Measurements from ENCODE around the gene TIPARP. TPM values are rescaled to one million over a fixed set of nuclear protein-coding genes. Genes with fewer than 3 reads are reported as not detected.

The TIPARP gene
- total and polyA plus RNA-seq, 2 donors (not counting 1 experiment from before 2014, with no cell fraction given), result 11.2 to 42.5 TPM

GRCh38 chr3:156741935-156742334, 67.5 kb downstream of the TIPARP start:
- no peaks in the 10 kb centered on the region for H3K27me3 Mint-ChIP-seq
- Histone ChIP-seq H3K79me2 (ENCODE audit: control insufficient read depth, insufficient read depth, low read length) (no peaks in the 10 kb centered on the region), H3K9me3 (ENCODE audit: control extremely low read depth in 1 of 3, control insufficient read depth in 2 of 3, insufficient read depth in 1 of 3, low read length in 2 of 3) (peaks cover 0 to 8% (median 0%) of the 10 kb centered on the region in 3 donors), H3K9ac (ENCODE audit: low read length) (no peak overlapping the region), H3K4me1 (ENCODE audit: control insufficient read depth in 2 of 2, insufficient read depth in 2 of 2, low read length in 2 of 2) (no peaks in the 10 kb centered on the region), H3K36me3 (replicated peaks in 1 of 2; ENCODE audit: control extremely low read depth in 1 of 2, control insufficient read depth in 1 of 2, extremely low read depth in 1 of 2, insufficient read depth in 2 of 2, low read length in 1 of 2) (no peaks in the 10 kb centered on the region), H3K4me2 (replicated peaks; ENCODE audit: low read depth, low read length, poor library complexity, severe bottlenecking) (no peak overlapping the region), H3K4me3 (ENCODE audit: control extremely low read depth in 1 of 5, extremely low read depth in 1 of 5, insufficient read depth in 1 of 5, low read depth in 2 of 5, low read length in 4 of 5) (no peak overlapping the region), H4K20me1 (ENCODE audit: control insufficient read depth, insufficient read depth, low read length, poor library complexity, severe bottlenecking) (no peaks in the 10 kb centered on the region), H3K27me3 (replicated peaks in 1 of 4; ENCODE audit: control extremely low read depth in 1 of 4, control insufficient read depth in 3 of 4, insufficient read depth in 4 of 4, low read length in 3 of 4) (no peaks in the 10 kb centered on the region), H3K27ac (ENCODE audit: low read length in 2 of 2) (no peak overlapping the region), H2AFZ (ENCODE audit: insufficient read depth, low read depth, low read length, poor library complexity, severe bottlenecking) (no peak overlapping the region)
- no peak overlapping the region for H3K27ac Mint-ChIP-seq
- no peak overlapping the region for H3K4me3 Mint-ChIP-seq
- ChIA-PET POLR2A (no interaction called here), CTCF (no interaction called here)
- WGBS (ENCODE audit: insufficient coverage), result no CpG with 5 or more reads among the region's 2 CpGs
- DNase-seq (no peak), ATAC-seq (ENCODE audit: low read depth) (no peak)
- H3K4me1 Mint-ChIP-seq, result no peaks in the 10 kb centered on the region
- peaks cover 5% of the 10 kb centered on the region for H3K9me3 Mint-ChIP-seq (ENCODE audit: insufficient read depth)
- intact Hi-C loops (cut with micrococcal nuclease), result no loop called here
- TF ChIP-seq, protein P1, sequence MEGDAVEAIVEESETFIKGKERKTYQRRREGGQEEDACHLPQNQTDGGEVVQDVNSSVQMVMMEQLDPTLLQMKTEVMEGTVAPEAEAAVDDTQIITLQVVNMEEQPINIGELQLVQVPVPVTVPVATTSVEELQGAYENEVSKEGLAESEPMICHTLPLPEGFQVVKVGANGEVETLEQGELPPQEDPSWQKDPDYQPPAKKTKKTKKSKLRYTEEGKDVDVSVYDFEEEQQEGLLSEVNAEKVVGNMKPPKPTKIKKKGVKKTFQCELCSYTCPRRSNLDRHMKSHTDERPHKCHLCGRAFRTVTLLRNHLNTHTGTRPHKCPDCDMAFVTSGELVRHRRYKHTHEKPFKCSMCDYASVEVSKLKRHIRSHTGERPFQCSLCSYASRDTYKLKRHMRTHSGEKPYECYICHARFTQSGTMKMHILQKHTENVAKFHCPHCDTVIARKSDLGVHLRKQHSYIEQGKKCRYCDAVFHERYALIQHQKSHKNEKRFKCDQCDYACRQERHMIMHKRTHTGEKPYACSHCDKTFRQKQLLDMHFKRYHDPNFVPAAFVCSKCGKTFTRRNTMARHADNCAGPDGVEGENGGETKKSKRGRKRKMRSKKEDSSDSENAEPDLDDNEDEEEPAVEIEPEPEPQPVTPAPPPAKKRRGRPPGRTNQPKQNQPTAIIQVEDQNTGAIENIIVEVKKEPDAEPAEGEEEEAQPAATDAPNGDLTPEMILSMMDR (IDR thresholded peaks at IDR 0.05), result no peak
- no peak for TF ChIP-seq EZH2 (IDR thresholded peaks at IDR 0.05; ENCODE audit: borderline replicate concordance, insufficient read depth, low read depth, low read length, poor library complexity, severe bottlenecking)

- POLR2A ChIA-PET, result no interaction called here
- Histone ChIP-seq H4K20me1 (ENCODE audit: control insufficient read depth, insufficient read depth, low read length, poor library complexity, severe bottlenecking) (no peaks in the 10 kb centered on the region), H3K4me1 (ENCODE audit: control insufficient read depth in 2 of 2, insufficient read depth in 2 of 2, low read length in 2 of 2) (no peaks in the 10 kb centered on the region), H3K9ac (ENCODE audit: low read length) (no peak overlapping the region), H3K27ac (ENCODE audit: low read length in 2 of 2) (no peak overlapping the region), H3K79me2 (ENCODE audit: control insufficient read depth, insufficient read depth, low read length) (no peaks in the 10 kb centered on the region), H3K9me3 (ENCODE audit: control extremely low read depth in 1 of 3, control insufficient read depth in 2 of 3, insufficient read depth in 1 of 3, low read length in 2 of 3) (peaks cover 0 to 10% (median 0%) of the 10 kb centered on the region in 3 donors), H2AFZ (ENCODE audit: insufficient read depth, low read depth, low read length, poor library complexity, severe bottlenecking) (no peak overlapping the region), H3K36me3 (replicated peaks in 1 of 2; ENCODE audit: control extremely low read depth in 1 of 2, control insufficient read depth in 1 of 2, extremely low read depth in 1 of 2, insufficient read depth in 2 of 2, low read length in 1 of 2) (peaks cover 0 to 2% of the 10 kb centered on the region in 2 experiments), H3K4me3 (ENCODE audit: control extremely low read depth in 1 of 5, extremely low read depth in 1 of 5, insufficient read depth in 1 of 5, low read depth in 2 of 5, low read length in 4 of 5) (no peak overlapping the region), H3K27me3 (replicated peaks in 1 of 4; ENCODE audit: control extremely low read depth in 1 of 4, control insufficient read depth in 3 of 4, insufficient read depth in 4 of 4, low read length in 3 of 4) (no peaks in the 10 kb centered on the region), H3K4me2 (replicated peaks; ENCODE audit: low read depth, low read length, poor library complexity, severe bottlenecking) (no peak overlapping the region)
- intact Hi-C loops (cut with micrococcal nuclease), result no loop called here
- CTCF ChIA-PET, result no interaction called here
- no peak overlapping the region for H3K4me3 Mint-ChIP-seq
- no peak for TF ChIP-seq EZH2 (IDR thresholded peaks at IDR 0.05; ENCODE audit: borderline replicate concordance, insufficient read depth, low read depth, low read length, poor library complexity, severe bottlenecking)
- TF ChIP-seq, protein P1 (IDR thresholded peaks at IDR 0.05), result no peak
- H3K4me1 Mint-ChIP-seq, result no peaks in the 10 kb centered on the region
- no peak for DNase-seq
- peaks cover 8% of the 10 kb centered on the region for H3K9me3 Mint-ChIP-seq (ENCODE audit: insufficient read depth)
- no peaks in the 10 kb centered on the region for H3K27me3 Mint-ChIP-seq
- no peak overlapping the region for H3K27ac Mint-ChIP-seq
- no peak for ATAC-seq (ENCODE audit: low read depth)
Observed at GRCh38 chr3:156742401-156742800, 68.0 kb downstream of the TIPARP start.
